ENCODE measurements around the gene B3GNT9. TPM values are rescaled to one million over a fixed set of nuclear protein-coding genes. Genes with fewer than 3 reads are reported as not detected.

B3GNT9 gene
- total RNA-seq, 3 donors from 2014 or later (not counting 1 experiment from before 2014, with no cell fraction given), result 0.80 to 1.3 (median 1.0) TPM

- Histone ChIP-seq H3K27me3 (ENCODE audit: control insufficient read depth, insufficient read depth, low read length) (no peaks in the 10 kb centered on the region), H3K27ac (ENCODE audit: low read length) (no peak overlapping the region), H3K9me3 (ENCODE audit: control insufficient read depth, insufficient read depth, low read length) (no peaks in the 10 kb centered on the region), H3K36me3 (ENCODE audit: control insufficient read depth, insufficient read depth, low read length) (no peaks in the 10 kb centered on the region), H3K4me3 (ENCODE audit: low read length) (no peak overlapping the region), H3K4me1 (ENCODE audit: control insufficient read depth, insufficient read depth, low read length) (peaks cover 40% of the 10 kb centered on the region)
- intact Hi-C loops (cut with micrococcal nuclease), result no loop called here
- Mint-ChIP-seq H3K4me3 (peak overlapping the region; percentile 67), H3K4me1 (peaks cover 18 to 43% of the 10 kb centered on the region in 2 donors), H3K36me3 (no peaks in the 10 kb centered on the region), H3K9me3 (no peaks in the 10 kb centered on the region), H3K27me3 (ENCODE audit: low read depth in 2 of 2) (peaks cover 0 to 3% of the 10 kb centered on the region in 2 donors), H3K27ac (no peak overlapping the region)
- ATAC-seq (peak; percentile 51 to 57 (median 55)), DNase-seq (peak in 1 of 2 donors; percentile 82)
- 4% methylated on average over 73 of the region's 73 CpGs for WGBS (ENCODE audit: insufficient coverage)
- TF ChIP-seq CTCF (IDR thresholded peaks at IDR 0.05), result no peak
These were observed 27.2 kb upstream of the B3GNT9 start for GRCh38 chr16:67177743-67178699.

GRCh38 chr16:67176662-67177061, 25.9 kb upstream of the B3GNT9 start:
- no peaks in the 10 kb centered on the region for H3K9me3 ChIP-seq (ENCODE audit: control insufficient read depth, insufficient read depth, low read length)
- H3K27ac ChIP-seq (ENCODE audit: low read length), result no peak overlapping the region
- H3K4me3 ChIP-seq (ENCODE audit: low read length), result no peak overlapping the region
- H3K27me3 ChIP-seq (ENCODE audit: control insufficient read depth, insufficient read depth, low read length), result peaks cover 3% of the 10 kb centered on the region
- peaks cover 21 to 48% of the 10 kb centered on the region in 2 donors for H3K4me1 Mint-ChIP-seq
- no peak for TF ChIP-seq CTCF (IDR thresholded peaks at IDR 0.05)
- peak overlapping the region; percentile 53 for H3K4me3 Mint-ChIP-seq
- no peak overlapping the region for H3K27ac Mint-ChIP-seq
- 94% methylated on average over 12 of the region's 12 CpGs for WGBS (ENCODE audit: insufficient coverage)
- intact Hi-C loops (cut with micrococcal nuclease), result no loop called here
- H3K36me3 ChIP-seq (ENCODE audit: control insufficient read depth, insufficient read depth, low read length), result no peaks in the 10 kb centered on the region
- ATAC-seq (no peak), DNase-seq (no peak)
- peaks cover 2 to 7% of the 10 kb centered on the region in 2 donors for H3K27me3 Mint-ChIP-seq (ENCODE audit: low read depth in 2 of 2)
- no peaks in the 10 kb centered on the region for H3K36me3 Mint-ChIP-seq
- no peaks in the 10 kb centered on the region for H3K9me3 Mint-ChIP-seq
- peaks cover 39% of the 10 kb centered on the region for H3K4me1 ChIP-seq (ENCODE audit: control insufficient read depth, insufficient read depth, low read length)

- Mint-ChIP-seq H3K4me3 (peak overlapping the region; percentile 9), H3K36me3 (no peaks in the 10 kb centered on the region), H3K27ac (no peak overlapping the region), H3K9me3 (no peaks in the 10 kb centered on the region), H3K4me1 (peaks cover 35 to 63% of the 10 kb centered on the region in 2 donors), H3K27me3 (ENCODE audit: low read depth in 2 of 2) (peaks cover 17 to 22% of the 10 kb centered on the region in 2 donors)
- peaks cover 52% of the 10 kb centered on the region for H3K4me1 ChIP-seq (ENCODE audit: control insufficient read depth, insufficient read depth, low read length)
- no peak for DNase-seq
- no peak for ATAC-seq
- no peak for TF ChIP-seq CTCF (IDR thresholded peaks at IDR 0.05)
- H3K27me3 ChIP-seq (ENCODE audit: control insufficient read depth, insufficient read depth, low read length), result peaks cover 16% of the 10 kb centered on the region
- no peak overlapping the region for H3K27ac ChIP-seq (ENCODE audit: low read length)
- no peaks in the 10 kb centered on the region for H3K9me3 ChIP-seq (ENCODE audit: control insufficient read depth, insufficient read depth, low read length)
- WGBS (ENCODE audit: insufficient coverage), result 39% methylated on average over 31 of the region's 31 CpGs
- H3K36me3 ChIP-seq (ENCODE audit: control insufficient read depth, insufficient read depth, low read length), result no peaks in the 10 kb centered on the region
- intact Hi-C loops (cut with micrococcal nuclease), result loop anchor here (2.0 kb wide), 1 partner anchor 14 kb away; no protein-coding TSS in a partner anchor
- peak overlapping the region; percentile 38 for H3K4me3 ChIP-seq (ENCODE audit: low read length)
These were observed 24.0 kb upstream of the B3GNT9 start for GRCh38 chr16:67174706-67175231.
